ENCODE data around the gene KRT34. TPM values are rescaled to one million over a fixed set of nuclear protein-coding genes. Genes with fewer than 3 reads are reported as not detected.

The KRT34 gene
- total and polyA plus RNA-seq, 2 experiments from 2014 or later, result not detected

- Histone ChIP-seq H3K9me2 (ENCODE audit: insufficient read depth) (peaks cover 7% of the 10 kb centered on the region), H3K4me3 (no peak overlapping the region), H2AFZ (no peak overlapping the region), H3F3A (replicated peaks; ENCODE audit: low read depth) (no peaks in the 10 kb centered on the region), H3K27ac (ENCODE audit: low read depth) (no peak overlapping the region), H3K27me3 (ENCODE audit: insufficient read depth) (no peaks in the 10 kb centered on the region), H3K36me3 (ENCODE audit: insufficient read depth) (no peaks in the 10 kb centered on the region), H3K79me2 (replicated peaks; ENCODE audit: insufficient read depth) (no peaks in the 10 kb centered on the region), H3K4me1 (ENCODE audit: insufficient read depth) (no peaks in the 10 kb centered on the region), H3K4me2 (no peak overlapping the region), H4K20me1 (replicated peaks; ENCODE audit: insufficient read depth) (no peaks in the 10 kb centered on the region)
- Mint-ChIP-seq H3K27ac (no peak overlapping the region), H3K4me3 (no peak overlapping the region), H3K27me3 (ENCODE audit: insufficient read depth, low read depth, poor library complexity) (no peaks in the 10 kb centered on the region), H3K9me3 (no peaks in the 10 kb centered on the region), H3K4me1 (no peaks in the 10 kb centered on the region), H3K36me3 (ENCODE audit: low read depth) (no peaks in the 10 kb centered on the region)
- no peak for DNase-seq (ENCODE audit: low spot score)
- TF ChIP-seq, protein P1, sequence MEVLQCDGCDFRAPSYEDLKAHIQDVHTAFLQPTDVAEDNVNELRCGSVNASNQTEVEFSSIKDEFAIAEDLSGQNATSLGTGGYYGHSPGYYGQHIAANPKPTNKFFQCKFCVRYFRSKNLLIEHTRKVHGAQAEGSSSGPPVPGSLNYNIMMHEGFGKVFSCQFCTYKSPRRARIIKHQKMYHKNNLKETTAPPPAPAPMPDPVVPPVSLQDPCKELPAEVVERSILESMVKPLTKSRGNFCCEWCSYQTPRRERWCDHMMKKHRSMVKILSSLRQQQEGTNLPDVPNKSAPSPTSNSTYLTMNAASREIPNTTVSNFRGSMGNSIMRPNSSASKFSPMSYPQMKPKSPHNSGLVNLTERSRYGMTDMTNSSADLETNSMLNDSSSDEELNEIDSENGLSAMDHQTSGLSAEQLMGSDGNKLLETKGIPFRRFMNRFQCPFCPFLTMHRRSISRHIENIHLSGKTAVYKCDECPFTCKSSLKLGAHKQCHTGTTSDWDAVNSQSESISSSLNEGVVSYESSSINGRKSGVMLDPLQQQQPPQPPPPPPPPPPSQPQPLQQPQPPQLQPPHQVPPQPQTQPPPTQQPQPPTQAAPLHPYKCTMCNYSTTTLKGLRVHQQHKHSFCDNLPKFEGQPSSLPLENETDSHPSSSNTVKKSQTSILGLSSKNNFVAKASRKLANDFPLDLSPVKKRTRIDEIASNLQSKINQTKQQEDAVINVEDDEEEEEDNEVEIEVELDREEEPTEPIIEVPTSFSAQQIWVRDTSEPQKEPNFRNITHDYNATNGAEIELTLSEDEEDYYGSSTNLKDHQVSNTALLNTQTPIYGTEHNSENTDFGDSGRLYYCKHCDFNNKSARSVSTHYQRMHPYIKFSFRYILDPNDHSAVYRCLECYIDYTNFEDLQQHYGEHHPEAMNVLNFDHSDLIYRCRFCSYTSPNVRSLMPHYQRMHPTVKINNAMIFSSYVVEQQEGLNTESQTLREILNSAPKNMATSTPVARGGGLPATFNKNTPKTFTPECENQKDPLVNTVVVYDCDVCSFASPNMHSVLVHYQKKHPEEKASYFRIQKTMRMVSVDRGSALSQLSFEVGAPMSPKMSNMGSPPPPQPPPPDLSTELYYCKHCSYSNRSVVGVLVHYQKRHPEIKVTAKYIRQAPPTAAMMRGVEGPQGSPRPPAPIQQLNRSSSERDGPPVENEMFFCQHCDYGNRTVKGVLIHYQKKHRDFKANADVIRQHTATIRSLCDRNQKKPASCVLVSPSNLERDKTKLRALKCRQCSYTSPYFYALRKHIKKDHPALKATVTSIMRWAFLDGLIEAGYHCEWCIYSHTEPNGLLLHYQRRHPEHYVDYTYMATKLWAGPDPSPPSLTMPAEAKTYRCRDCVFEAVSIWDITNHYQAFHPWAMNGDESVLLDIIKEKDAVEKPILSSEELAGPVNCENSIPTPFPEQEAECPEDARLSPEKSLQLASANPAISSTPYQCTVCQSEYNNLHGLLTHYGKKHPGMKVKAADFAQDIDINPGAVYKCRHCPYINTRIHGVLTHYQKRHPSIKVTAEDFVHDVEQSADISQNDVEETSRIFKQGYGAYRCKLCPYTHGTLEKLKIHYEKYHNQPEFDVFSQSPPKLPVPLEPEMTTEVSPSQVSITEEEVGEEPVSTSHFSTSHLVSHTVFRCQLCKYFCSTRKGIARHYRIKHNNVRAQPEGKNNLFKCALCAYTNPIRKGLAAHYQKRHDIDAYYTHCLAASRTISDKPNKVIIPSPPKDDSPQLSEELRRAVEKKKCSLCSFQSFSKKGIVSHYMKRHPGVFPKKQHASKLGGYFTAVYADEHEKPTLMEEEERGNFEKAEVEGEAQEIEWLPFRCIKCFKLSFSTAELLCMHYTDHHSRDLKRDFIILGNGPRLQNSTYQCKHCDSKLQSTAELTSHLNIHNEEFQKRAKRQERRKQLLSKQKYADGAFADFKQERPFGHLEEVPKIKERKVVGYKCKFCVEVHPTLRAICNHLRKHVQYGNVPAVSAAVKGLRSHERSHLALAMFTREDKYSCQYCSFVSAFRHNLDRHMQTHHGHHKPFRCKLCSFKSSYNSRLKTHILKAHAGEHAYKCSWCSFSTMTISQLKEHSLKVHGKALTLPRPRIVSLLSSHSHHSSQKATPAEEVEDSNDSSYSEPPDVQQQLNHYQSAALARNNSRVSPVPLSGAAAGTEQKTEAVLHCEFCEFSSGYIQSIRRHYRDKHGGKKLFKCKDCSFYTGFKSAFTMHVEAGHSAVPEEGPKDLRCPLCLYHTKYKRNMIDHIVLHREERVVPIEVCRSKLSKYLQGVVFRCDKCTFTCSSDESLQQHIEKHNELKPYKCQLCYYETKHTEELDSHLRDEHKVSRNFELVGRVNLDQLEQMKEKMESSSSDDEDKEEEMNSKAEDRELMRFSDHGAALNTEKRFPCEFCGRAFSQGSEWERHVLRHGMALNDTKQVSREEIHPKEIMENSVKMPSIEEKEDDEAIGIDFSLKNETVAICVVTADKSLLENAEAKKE (CRISPR knock-in tag; IDR thresholded peaks at IDR 0.05), result no peak
- TF ChIP-seq ETS1 (IDR thresholded peaks at IDR 0.05) (no peak), ZNF331 (CRISPR knock-in tag; IDR thresholded peaks at IDR 0.05; ENCODE audit: low read depth) (no peak), EZH2phosphoT487 (IDR thresholded peaks at IDR 0.05; ENCODE audit: unreplicated experiment) (no peak), JUNB (IDR thresholded peaks at IDR 0.05; ENCODE audit: unreplicated experiment) (no peak), REST (IDR thresholded peaks at IDR 0.05; ENCODE audit: unreplicated experiment) (no peak), CTCF (conservative IDR thresholded peaks at IDR 0.05; ENCODE audit: low read depth in 2 of 2) (no peak), NANOG (IDR thresholded peaks at IDR 0.05; ENCODE audit: borderline replicate concordance) (no peak), STAT1 (IDR thresholded peaks at IDR 0.05; ENCODE audit: unreplicated experiment) (no peak), EZH2 (IDR thresholded peaks at IDR 0.05; ENCODE audit: low read depth, unreplicated experiment) (no peak), ZNF114 (CRISPR knock-in tag; IDR thresholded peaks at IDR 0.05) (no peak), CREB1 (CRISPR knock-in tag; IDR thresholded peaks at IDR 0.05; ENCODE audit: low read depth) (no peak), POLR2AphosphoS5 (IDR thresholded peaks at IDR 0.05; ENCODE audit: low read depth) (no peak)
- no peak for ATAC-seq
These were observed 11.7 kb upstream of the KRT34 start for GRCh38 chr17:41393826-41394225.
